Parathyroid adenoma (tissue), 2 donors: Measurements from ENCODE around the gene CYP1A2.

Source experiments
- H2AFZ ChIP-seq: fragments of 300-600 bp; sonication (generic); one replicate; pipeline ENCODE4 v1.7.0; 2017; ENCODE audit warnings: antibody characterized with exemption, mild to moderate bottlenecking
- H3K27ac ChIP-seq: fragments of 300-600 bp; sonication (generic); one replicate; pipeline ENCODE4 v1.7.0; 2017
- H3K27me3 ChIP-seq: fragments of 300-600 bp; sonication (generic); one replicate; pipeline ENCODE4 v1.7.0; 2017; ENCODE audit warnings: low read length; ENCODE audit not compliant: control insufficient read depth, insufficient read depth
- H3K36me3 ChIP-seq: fragments of 300-600 bp; sonication (generic); one replicate; pipeline ENCODE4 v1.7.0; 2017; ENCODE audit warnings: low read length; ENCODE audit not compliant: control insufficient read depth, insufficient read depth
- H3K4me1 ChIP-seq: fragments of 300-600 bp; sonication (generic); one replicate; pipeline ENCODE4 v1.7.0; 2017; ENCODE audit warnings: control low read depth
- H3K4me2 ChIP-seq: fragments of 300-600 bp; sonication (generic); one replicate; pipeline ENCODE4 v1.7.0; 2017; ENCODE audit warnings: low read length
- H3K4me3 ChIP-seq: fragments of 300-600 bp; sonication (generic); one replicate; pipeline ENCODE4 v1.7.0; 2017; ENCODE audit warnings: low read depth, low read length
- H3K79me2 ChIP-seq: fragments of 300-600 bp; sonication (generic); one replicate; pipeline ENCODE4 v1.7.0; 2017; ENCODE audit warnings: control low read depth
- H3K9ac ChIP-seq: fragments of 300-600 bp; sonication (generic); one replicate; pipeline ENCODE4 v1.7.0; 2017; ENCODE audit warnings: mild to moderate bottlenecking
- H3K9me3 ChIP-seq: fragments of 300-600 bp; sonication (generic); one replicate; pipeline ENCODE4 v1.7.0; 2017; ENCODE audit warnings: low read length; ENCODE audit not compliant: control insufficient read depth
- CTCF ChIP-seq: fragments of 300-600 bp; sonication (generic); IDR thresholded peaks from one replicate; pipeline ENCODE4 v1.7.0; 2017; ENCODE audit warnings: antibody characterized with exemption, mild to moderate bottlenecking
- donor health status: primary hyperparathyroidism.

Gene CYP1A2

DNA sequence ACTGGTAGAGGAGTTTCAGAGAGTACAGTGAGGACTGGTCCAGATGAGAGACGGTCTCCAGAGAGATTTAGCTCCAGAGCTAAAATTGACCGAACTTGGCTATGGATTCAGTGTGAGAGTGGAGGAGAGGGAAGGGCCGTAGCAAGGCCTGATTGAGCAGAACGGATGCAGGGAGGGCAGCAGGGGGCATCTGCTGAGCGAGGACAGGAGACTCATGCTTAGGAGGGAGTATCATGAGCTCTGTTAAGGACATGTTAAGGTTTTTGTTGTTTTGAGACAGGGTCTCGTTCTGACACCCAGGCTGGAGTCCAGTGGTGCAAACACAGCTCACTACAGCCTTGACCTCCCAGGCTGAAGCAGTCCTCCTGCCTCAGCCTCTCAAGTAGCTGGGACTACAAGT, 56.3 kb downstream of the CYP1A2 start:
- TF ChIP-seq CTCF = no peak
- no peaks in the 10 kb centered on the region for H3K9me3 ChIP-seq
- no peaks in the 10 kb centered on the region for H3K79me2 ChIP-seq
- H3K9ac ChIP-seq = no peak overlapping the region
- H3K4me3 ChIP-seq = no peak overlapping the region
- no peaks in the 10 kb centered on the region for H3K27me3 ChIP-seq
- no peaks in the 10 kb centered on the region for H3K36me3 ChIP-seq
- no peak overlapping the region for H3K4me2 ChIP-seq
- H2AFZ ChIP-seq = no peak overlapping the region
- no peak overlapping the region for H3K27ac ChIP-seq
- no peaks in the 10 kb centered on the region for H3K4me1 ChIP-seq
